ENCODE data around the gene FKBP11.

GRCh38 chr12:48901278-48901677, 24.0 kb downstream of the FKBP11 start:
- TF ChIP-seq, protein P1, sequence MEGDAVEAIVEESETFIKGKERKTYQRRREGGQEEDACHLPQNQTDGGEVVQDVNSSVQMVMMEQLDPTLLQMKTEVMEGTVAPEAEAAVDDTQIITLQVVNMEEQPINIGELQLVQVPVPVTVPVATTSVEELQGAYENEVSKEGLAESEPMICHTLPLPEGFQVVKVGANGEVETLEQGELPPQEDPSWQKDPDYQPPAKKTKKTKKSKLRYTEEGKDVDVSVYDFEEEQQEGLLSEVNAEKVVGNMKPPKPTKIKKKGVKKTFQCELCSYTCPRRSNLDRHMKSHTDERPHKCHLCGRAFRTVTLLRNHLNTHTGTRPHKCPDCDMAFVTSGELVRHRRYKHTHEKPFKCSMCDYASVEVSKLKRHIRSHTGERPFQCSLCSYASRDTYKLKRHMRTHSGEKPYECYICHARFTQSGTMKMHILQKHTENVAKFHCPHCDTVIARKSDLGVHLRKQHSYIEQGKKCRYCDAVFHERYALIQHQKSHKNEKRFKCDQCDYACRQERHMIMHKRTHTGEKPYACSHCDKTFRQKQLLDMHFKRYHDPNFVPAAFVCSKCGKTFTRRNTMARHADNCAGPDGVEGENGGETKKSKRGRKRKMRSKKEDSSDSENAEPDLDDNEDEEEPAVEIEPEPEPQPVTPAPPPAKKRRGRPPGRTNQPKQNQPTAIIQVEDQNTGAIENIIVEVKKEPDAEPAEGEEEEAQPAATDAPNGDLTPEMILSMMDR (IDR thresholded peaks at IDR 0.05) = no peak
- no peak for TF ChIP-seq POLR2A (IDR thresholded peaks at IDR 0.05)

All from prostate gland (tissue), 2 donors.